Neural cell (in vitro differentiated cells): ENCODE data around the gene FAM227A. TPM values are rescaled to one million over a fixed set of nuclear protein-coding genes. Genes with fewer than 3 reads are reported as not detected.

Experiments used
- H2AFZ ChIP-seq: fragments of 200-600, 300-800 bp; sonication (generic), shearing (Covaris generic); 2 replicates; pipeline ENCODE4 v1.6.0; 2014; ENCODE audit warnings: low read depth, mild to moderate bottlenecking, antibody characterized with exemption, low read length, moderate library complexity
- H3F3A ChIP-seq: fragments of 200-600 bp; shearing (Covaris generic); 2 replicates; pipeline ENCODE4 v1.6.1; 2016; ENCODE audit warnings: mild to moderate bottlenecking, moderate library complexity, mixed read lengths, antibody characterized with exemption, low read length; ENCODE audit not compliant: insufficient read depth, poor library complexity, severe bottlenecking
- H3K27ac ChIP-seq: fragments of 200-600, 300-800 bp; sonication (generic), shearing (Covaris generic); 2 replicates; pipeline ENCODE4 v1.5.1; 2014; ENCODE audit warnings: mild to moderate bottlenecking, low read length, moderate library complexity
- H3K27me3 ChIP-seq: fragments of 300-800, 200-600 bp; sonication (generic), shearing (Covaris generic); 2 replicates; pipeline ENCODE4 v1.6.0; 2014; ENCODE audit warnings: mild to moderate bottlenecking, low read depth, low read length, moderate library complexity; ENCODE audit not compliant: insufficient read depth
- H3K36me3 ChIP-seq: fragments of 300-800, 200-600 bp; sonication (generic), shearing (Covaris generic); 2 replicates; pipeline ENCODE4 v1.5.1; 2014; ENCODE audit warnings: mild to moderate bottlenecking, antibody characterized with exemption, low read length, moderate library complexity; ENCODE audit not compliant: insufficient read depth
- H3K4me2 ChIP-seq: fragments of 300-800, 200-600 bp; sonication (generic), shearing (Covaris generic); 2 replicates; pipeline ENCODE4 v1.6.0; 2014; ENCODE audit warnings: mild to moderate bottlenecking, low read length
- H3K4me3 ChIP-seq: fragments of 300-800, 200-600 bp; sonication (generic), shearing (Covaris generic); 2 replicates; pipeline ENCODE4 v1.5.1; 2014; ENCODE audit warnings: mild to moderate bottlenecking, low read length, moderate library complexity
- H3K79me2 ChIP-seq: fragments of 200-600 bp; shearing (Covaris generic); replicated peaks from 2 replicates; pipeline ENCODE4 v1.6.0; 2014; ENCODE audit warnings: mild to moderate bottlenecking, low read length, moderate library complexity; ENCODE audit not compliant: insufficient read depth
- H3K9ac ChIP-seq: fragments of 300-800, 200-600 bp; sonication (generic), shearing (Covaris generic); 2 replicates; pipeline ENCODE4 v1.6.1; 2016; ENCODE audit warnings: mild to moderate bottlenecking, low read length, mixed read lengths
- H3K9me2 ChIP-seq: fragments of 200-600 bp; shearing (Covaris generic); 2 replicates; pipeline ENCODE4 v1.6.1; 2016; ENCODE audit warnings: mild to moderate bottlenecking, low read length, mixed read lengths; ENCODE audit not compliant: insufficient read depth
- H3K9me3 ChIP-seq: fragments of 200-600, 300-800 bp; sonication (generic), shearing (Covaris generic); 2 replicates; pipeline ENCODE4 v1.6.1; 2016; ENCODE audit warnings: mild to moderate bottlenecking, mixed run types, low read length, moderate library complexity, mixed read lengths
- H4K20me1 ChIP-seq: fragments of 200-600 bp; shearing (Covaris generic); 2 replicates; pipeline ENCODE4 v1.6.1; 2016; ENCODE audit warnings: mild to moderate bottlenecking, mixed run types; ENCODE audit not compliant: insufficient read depth
- CTCF ChIP-seq: fragments of 450-650 bp; IDR thresholded peaks from 2 replicates; pipeline ENCODE4 v1.5.1; 2014; ENCODE audit warnings: antibody characterized with exemption, mild to moderate bottlenecking, moderate library complexity; ENCODE audit not compliant: poor library complexity, severe bottlenecking
- EP300 ChIP-seq: fragments of 450-650 bp; conservative IDR thresholded peaks from 2 replicates; pipeline ENCODE4 v1.6.1; 2014; ENCODE audit warnings: antibody characterized with exemption, mild to moderate bottlenecking, moderate library complexity; ENCODE audit not compliant: poor library complexity, severe bottlenecking
- EZH2 ChIP-seq: fragments of 200-600, 300-800 bp; shearing (Covaris generic), sonication (generic); IDR thresholded peaks from 2 replicates; pipeline ENCODE4 v1.6.1; 2014; ENCODE audit warnings: antibody characterized with exemption, low read length, borderline replicate concordance, mild to moderate bottlenecking; ENCODE audit not compliant: insufficient read depth, poor library complexity, severe bottlenecking
- MXI1 ChIP-seq: fragments of 450-650 bp; conservative IDR thresholded peaks from 2 replicates; pipeline ENCODE4 v1.6.1; 2014; ENCODE audit warnings: antibody characterized with exemption, mild to moderate bottlenecking; ENCODE audit not compliant: poor library complexity, severe bottlenecking
- POLR2AphosphoS5 ChIP-seq: IDR thresholded peaks from 2 replicates; pipeline ENCODE4 v1.6.1; 2012
- RAD21 ChIP-seq: fragments of 450-650 bp; conservative IDR thresholded peaks from 2 replicates; pipeline ENCODE4 v1.6.1; 2014; ENCODE audit warnings: antibody characterized with exemption, mild to moderate bottlenecking, moderate library complexity
- SMC3 ChIP-seq: fragments of 450-650 bp; conservative IDR thresholded peaks from 2 replicates; pipeline ENCODE4 v1.6.1; 2014; ENCODE audit warnings: antibody characterized with exemption, mild to moderate bottlenecking, moderate library complexity; ENCODE audit not compliant: poor library complexity
- TAF1 ChIP-seq: IDR thresholded peaks from 2 replicates; pipeline ENCODE4 v1.6.1; 2012; ENCODE audit warnings: low read depth
- polyA plus RNA-seq: library from polyadenylated mRNA; depleted of rRNA; stranded (reverse); fragments of >200 nt; gene quantifications from 2 replicates; pipeline ENCODE4 v1.2.3, GENCODE V29; 2014
- TF ChIP-seq, protein P1 (sequence below): IDR thresholded peaks from 2 replicates; pipeline ENCODE4 v1.6.1; 2012; ENCODE audit warnings: borderline replicate concordance

FAM227A gene
- polyA plus RNA-seq, 1 donor from 2014 or later = 14.0 TPM

- Histone ChIP-seq H3K4me3 (no peak overlapping the region), H3K9me2 (no peaks in the 10 kb centered on the region)
These were observed 23.7 kb downstream of the FAM227A start for GRCh38 chr22:38632528-38632927.

DNA sequence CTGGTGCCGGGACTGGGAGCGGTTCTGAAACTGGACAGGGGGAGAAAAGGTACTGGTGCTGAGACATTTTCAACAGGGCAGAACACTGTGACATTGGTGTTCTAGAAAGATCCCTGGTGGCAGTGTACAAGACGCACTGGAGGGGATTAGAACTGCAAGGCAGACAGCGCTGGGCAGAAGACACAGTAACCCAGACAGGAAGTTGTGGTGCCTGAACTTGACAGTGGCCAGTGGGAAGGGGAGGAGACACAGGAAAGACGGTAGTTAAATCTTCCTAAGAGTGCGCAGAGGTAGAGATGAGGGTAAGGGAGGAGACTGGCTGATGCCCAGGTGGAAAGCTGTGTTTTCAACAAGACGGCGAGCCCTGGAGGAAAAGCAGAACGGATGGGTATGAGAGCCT lies 24.5 kb downstream of the FAM227A start:
- no peaks in the 10 kb centered on the region for H3K36me3 ChIP-seq
- no peak for TF ChIP-seq EP300
- no peak for TF ChIP-seq EZH2
- TF ChIP-seq, protein P1, sequence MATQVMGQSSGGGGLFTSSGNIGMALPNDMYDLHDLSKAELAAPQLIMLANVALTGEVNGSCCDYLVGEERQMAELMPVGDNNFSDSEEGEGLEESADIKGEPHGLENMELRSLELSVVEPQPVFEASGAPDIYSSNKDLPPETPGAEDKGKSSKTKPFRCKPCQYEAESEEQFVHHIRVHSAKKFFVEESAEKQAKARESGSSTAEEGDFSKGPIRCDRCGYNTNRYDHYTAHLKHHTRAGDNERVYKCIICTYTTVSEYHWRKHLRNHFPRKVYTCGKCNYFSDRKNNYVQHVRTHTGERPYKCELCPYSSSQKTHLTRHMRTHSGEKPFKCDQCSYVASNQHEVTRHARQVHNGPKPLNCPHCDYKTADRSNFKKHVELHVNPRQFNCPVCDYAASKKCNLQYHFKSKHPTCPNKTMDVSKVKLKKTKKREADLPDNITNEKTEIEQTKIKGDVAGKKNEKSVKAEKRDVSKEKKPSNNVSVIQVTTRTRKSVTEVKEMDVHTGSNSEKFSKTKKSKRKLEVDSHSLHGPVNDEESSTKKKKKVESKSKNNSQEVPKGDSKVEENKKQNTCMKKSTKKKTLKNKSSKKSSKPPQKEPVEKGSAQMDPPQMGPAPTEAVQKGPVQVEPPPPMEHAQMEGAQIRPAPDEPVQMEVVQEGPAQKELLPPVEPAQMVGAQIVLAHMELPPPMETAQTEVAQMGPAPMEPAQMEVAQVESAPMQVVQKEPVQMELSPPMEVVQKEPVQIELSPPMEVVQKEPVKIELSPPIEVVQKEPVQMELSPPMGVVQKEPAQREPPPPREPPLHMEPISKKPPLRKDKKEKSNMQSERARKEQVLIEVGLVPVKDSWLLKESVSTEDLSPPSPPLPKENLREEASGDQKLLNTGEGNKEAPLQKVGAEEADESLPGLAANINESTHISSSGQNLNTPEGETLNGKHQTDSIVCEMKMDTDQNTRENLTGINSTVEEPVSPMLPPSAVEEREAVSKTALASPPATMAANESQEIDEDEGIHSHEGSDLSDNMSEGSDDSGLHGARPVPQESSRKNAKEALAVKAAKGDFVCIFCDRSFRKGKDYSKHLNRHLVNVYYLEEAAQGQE = no peak
- no peak for TF ChIP-seq MXI1
- TF ChIP-seq SMC3 = no peak
- no peak for TF ChIP-seq CTCF
- H3K4me3 ChIP-seq = no peak overlapping the region

More at GRCh38 chr22:38632528-38632927, 23.7 kb downstream of the FAM227A start:
- Histone ChIP-seq H3K79me2 (no peaks in the 10 kb centered on the region), H3K9ac (no peak overlapping the region), H3F3A (no peaks in the 10 kb centered on the region), H3K9me3 (no peaks in the 10 kb centered on the region), H2AFZ (no peak overlapping the region), H3K27me3 (no peaks in the 10 kb centered on the region), H3K36me3 (no peaks in the 10 kb centered on the region), H3K27ac (no peak overlapping the region), H4K20me1 (no peaks in the 10 kb centered on the region), H3K4me2 (no peak overlapping the region)
- TF ChIP-seq CTCF (no peak), TAF1 (no peak), POLR2AphosphoS5 (no peak), RAD21 (no peak), EP300 (no peak), EZH2 (no peak), SMC3 (no peak), MXI1 (no peak)
- TF ChIP-seq, protein P1 = no peak

More for the DNA sequence above, 24.5 kb downstream of the FAM227A start:
- no peaks in the 10 kb centered on the region for H4K20me1 ChIP-seq
- no peaks in the 10 kb centered on the region for H3F3A ChIP-seq
- no peak overlapping the region for H2AFZ ChIP-seq
- H3K9me3 ChIP-seq = no peaks in the 10 kb centered on the region
- no peaks in the 10 kb centered on the region for H3K79me2 ChIP-seq
- H3K9me2 ChIP-seq = no peaks in the 10 kb centered on the region
- H3K27ac ChIP-seq = no peak overlapping the region
- no peaks in the 10 kb centered on the region for H3K27me3 ChIP-seq
- no peak overlapping the region for H3K9ac ChIP-seq
- no peak overlapping the region for H3K4me2 ChIP-seq
